Pancreas (tissue), 10 donors: ENCODE measurements around the gene ANK2. TPM values are rescaled to one million over a fixed set of nuclear protein-coding genes. Genes with fewer than 3 reads are reported as not detected.

Experiments
- ATAC-seq, 4 donors: fragments of 200-7000 bp; cut with Tn5 transposase; one replicate each; pipeline versions ENCODE4 v1.8.0 to v1.9.1; 2020; ENCODE audit warnings: mild to moderate bottlenecking in 4 of 4, moderate library complexity in 4 of 4
- DNase-seq, 6 donors: peaks; one replicate each; pipeline ENCODE4 v3.0.0-alpha.2; 2020
- FAIRE-seq: peaks from 2 replicates; lab custom pipeline; 2012; peaks lifted over from hg19 to GRCh38; lab: Jason Lieb, UNC
- H3K27ac ChIP-seq, 4 donors: fragments of 200-600 bp; sonication (generic); 1 replicate in 3 of 4; 2 replicates in 1 of 4; pipeline versions ENCODE4 v1.5.0 to v1.8.0; 2020
- H3K27me3 ChIP-seq, 4 donors: fragments of 200-600 bp; one replicate each; pipeline ENCODE4 v1.8.0; 2021
- H3K36me3 ChIP-seq, 3 donors: fragments of 200-600 bp; sonication (generic) in 1 of 3; one replicate each; pipeline versions ENCODE4 v1.5.0 to v1.8.0; 2020 to 2021
- H3K4me1 ChIP-seq, 3 donors: fragments of 200-600 bp; one replicate each; pipeline ENCODE4 v1.8.0; 2021
- H3K4me3 ChIP-seq, 4 donors: fragments of 200-600 bp; sonication (generic) in 2 of 4; one replicate each; pipeline versions ENCODE4 v1.5.0 to v1.8.0; 2020 to 2021
- H3K9me3 ChIP-seq, 4 donors: fragments of 200-600 bp; one replicate each; pipeline ENCODE4 v1.8.0; 2021
- CTCF ChIP-seq, 4 donors: fragments of 200-600 bp; sonication (generic) in 3 of 4; IDR thresholded peaks; one replicate each; pipeline versions ENCODE4 v1.5.0 to v1.8.0; 2021; ENCODE audit warnings: antibody characterized with exemption in 4 of 4
- WGBS, 2 donors: extraction: QIAGEN DNeasy Blood & Tissue Kit; methylation state at CpG; one replicate each; pipeline ENCODE4 v1.1.7; 2013; 5-methylcytosine and 5-hydroxymethylcytosine counted together
- intact Hi-C, 3 donors: fragments of 100-400 bp; cut with DNase I; formaldehyde crosslinking; loops; one replicate each; pipeline versions ENCODE4 v1.11.1 to v1.14.2; 2022
- polyA plus RNA-seq, 2 donors: library from polyadenylated mRNA; stranded (reverse); fragments of 200-250 nt; gene quantifications; one replicate each; pipeline ENCODE4 v1.2.3, GENCODE V29; 2013
- total RNA-seq, 6 donors: library from RNA; stranded (reverse); fragmentation: NEBNext Ultra II Directional in 4 of 6; extraction: Animal tissue kit (Norgen Biotek cat#: 25700) in 4 of 6; gene quantifications; one replicate each; pipeline versions ENCODE4 v1.2.1 to v1.2.4, GENCODE V29; 2021 to 2023
- donor health status: healthy with polysubstance abuse.
- donor health status: DM: no; HTN: no; CAD: no; lungs with moderate emphysema.
- donor health status: DM: no; HTN: no; CAD: no.
- donor health status: control.
- donor health status: control.
- donor health status: Bipolar disorder and iron deficiency.
- donor health status: DM: yes; HTN: yes; CAD: no.
- donor health status: DM: no; HTN: no; CAD: no.
- donor health status: DM: no; HTN: no; CAD: no.
- donor health status: DM: yes; HTN: yes; CAD: no.

Gene ANK2
- total and polyA plus RNA-seq, 8 donors = 1.0 to 4.2 (median 2.7) TPM

- DNase-seq (no peak), ATAC-seq (no peak), FAIRE-seq (no peak)
- Histone ChIP-seq H3K27me3 (no peaks in the 10 kb centered on the region), H3K36me3 (no peaks in the 10 kb centered on the region), H3K27ac (no peak overlapping the region), H3K9me3 (no peaks in the 10 kb centered on the region), H3K4me3 (no peak overlapping the region), H3K4me1 (no peaks in the 10 kb centered on the region)
- intact Hi-C loops = no loop called here
- TF ChIP-seq CTCF (IDR thresholded peaks at IDR 0.05) = no peak
- WGBS, 2 donors = 43 to 47% methylated on average over 1 of the region's 1 CpG
These were observed 35.7 kb upstream of the ANK2 start for GRCh38 chr4:113013751-113014150.

GRCh38 chr4:113016377-113016776 is 33.1 kb upstream of the ANK2 start:
- H3K36me3 ChIP-seq = no peaks in the 10 kb centered on the region
- H3K27me3 ChIP-seq = no peaks in the 10 kb centered on the region
- DNase-seq (no peak), ATAC-seq (no peak), FAIRE-seq (no peak)
- H3K4me1 ChIP-seq = no peaks in the 10 kb centered on the region
- intact Hi-C loops = no loop called here
- no peak for TF ChIP-seq CTCF (IDR thresholded peaks at IDR 0.05)
- H3K4me3 ChIP-seq = no peak overlapping the region
- H3K9me3 ChIP-seq = no peaks in the 10 kb centered on the region
- H3K27ac ChIP-seq = no peak overlapping the region
- 80 to 82% methylated on average over 1 of the region's 1 CpG for WGBS, 2 donors

GRCh38 chr4:113020966-113021365 is 28.5 kb upstream of the ANK2 start:
- Histone ChIP-seq H3K27ac (no peak overlapping the region), H3K27me3 (no peaks in the 10 kb centered on the region)

GRCh38 chr4:113024388-113024787 is 25.1 kb upstream of the ANK2 start:
- DNase-seq (no peak), ATAC-seq (no peak), FAIRE-seq (no peak)
- TF ChIP-seq CTCF (IDR thresholded peaks at IDR 0.05) = no peak
- no peak overlapping the region for H3K27ac ChIP-seq
- no peaks in the 10 kb centered on the region for H3K9me3 ChIP-seq
- H3K27me3 ChIP-seq = no peaks in the 10 kb centered on the region
- H3K4me1 ChIP-seq = no peaks in the 10 kb centered on the region
- intact Hi-C loops = no loop called here
- H3K4me3 ChIP-seq = no peak overlapping the region
- WGBS, 2 donors = 78 to 84% methylated on average over 1 of the region's 1 CpG
- no peaks in the 10 kb centered on the region for H3K36me3 ChIP-seq

More at GRCh38 chr4:113020966-113021365, 28.5 kb upstream of the ANK2 start:
- no peak overlapping the region for H3K4me3 ChIP-seq
- no peak for TF ChIP-seq CTCF (IDR thresholded peaks at IDR 0.05)
- ATAC-seq (no peak), FAIRE-seq (no peak), DNase-seq (no peak)
- intact Hi-C loops = no loop called here
- H3K4me1 ChIP-seq = no peaks in the 10 kb centered on the region
- WGBS, 2 donors = 20 to 38% methylated on average over 1 of the region's 1 CpG
- no peaks in the 10 kb centered on the region for H3K36me3 ChIP-seq
- no peaks in the 10 kb centered on the region for H3K9me3 ChIP-seq

- Histone ChIP-seq H3K36me3 (no peaks in the 10 kb centered on the region), H3K4me1 (no peaks in the 10 kb centered on the region), H3K9me3 (no peaks in the 10 kb centered on the region), H3K4me3 (no peak overlapping the region), H3K27me3 (no peaks in the 10 kb centered on the region), H3K27ac (no peak overlapping the region)
- ATAC-seq (no peak), FAIRE-seq (no peak), DNase-seq (no peak)
- TF ChIP-seq CTCF (IDR thresholded peaks at IDR 0.05) = no peak
- WGBS, 2 donors = 46 to 68% methylated on average over 1 of the region's 1 CpG
- intact Hi-C loops = no loop called here
These were observed 24.0 kb upstream of the ANK2 start for GRCh38 chr4:113025416-113025815.
